GM18520 (cell line): ENCODE results near the gene ZNF135.

Experiments
- ATAC-seq: cut with Tn5 transposase; IDR thresholded peaks from one replicate; pipeline ENCODE4 v1.9.1; 2021; ENCODE audit not compliant: unreplicated experiment

ZNF135 gene

GRCh38 chr19:58046856-58047255, 12.2 kb upstream of the ZNF135 start:
- no peak for ATAC-seq

- no peak for ATAC-seq
These were observed 11.4 kb upstream of the ZNF135 start for GRCh38 chr19:58047672-58048071.

GRCh38 chr19:58052256-58052655, 6.8 kb upstream of the ZNF135 start:
- no peak for ATAC-seq

- no peak for ATAC-seq
These were observed 5.5 kb upstream of the ZNF135 start for GRCh38 chr19:58053480-58054156.

- ATAC-seq = no peak
These were observed 3.9 kb upstream of the ZNF135 start for GRCh38 chr19:58054901-58055874.

- ATAC-seq = no peak
These were observed 2.8 kb upstream of the ZNF135 start for GRCh38 chr19:58056261-58056660.

GRCh38 chr19:58056861-58057260, 2.2 kb upstream of the ZNF135 start:
- no peak for ATAC-seq

GRCh38 chr19:58058467-58058866, 615 bp upstream of the ZNF135 start:
- ATAC-seq = no peak

GRCh38 chr19:58059671-58060078, 593 bp downstream of the ZNF135 start:
- ATAC-seq = no peak

- no peak for ATAC-seq
These were observed 1.1 kb downstream of the ZNF135 start for GRCh38 chr19:58060231-58060630.

- ATAC-seq = no peak
These were observed 4.6 kb downstream of the ZNF135 start for GRCh38 chr19:58063712-58064111.

- no peak for ATAC-seq
These were observed 8.3 kb downstream of the ZNF135 start for GRCh38 chr19:58067240-58067912.

GRCh38 chr19:58079792-58080191, 20.7 kb downstream of the ZNF135 start:
- ATAC-seq = no peak

- ATAC-seq = no peak
These were observed 23.9 kb downstream of the ZNF135 start for GRCh38 chr19:58083021-58083420.

- ATAC-seq = no peak
These were observed 25.7 kb downstream of the ZNF135 start for GRCh38 chr19:58084596-58085347.

GRCh38 chr19:58085348-58085875, 26.3 kb downstream of the ZNF135 start:
- ATAC-seq = no peak

- no peak for ATAC-seq
These were observed 28.0 kb downstream of the ZNF135 start for GRCh38 chr19:58086825-58087710.

- no peak for ATAC-seq
These were observed 29.5 kb downstream of the ZNF135 start for GRCh38 chr19:58088521-58089052.

- ATAC-seq = no peak
These were observed 30.8 kb downstream of the ZNF135 start for GRCh38 chr19:58089846-58090245.
